Stimulated activated memory B cell treated with anti-CD40 and anti-IgM and Interleukin-4, amounts not matched to agents 10 μg/mL and 1 μg/mL and 100 μg/mL, for 72 hours (primary cell): ENCODE measurements around the gene ZDHHC19.
"Not testable (repeated sequence)": the region's sequence is repeated elsewhere in the genome, so short reads cannot be mapped to it uniquely, and the experiment has no call there.

Experiments
- ATAC-seq: fragments of 150-1000 bp; cut with Tn5 transposase; 2 replicates; pipeline ENCODE4 v1.10.0; 2021
- H3K27ac Mint-ChIP-seq: one replicate; pipeline ENCODE4 v1.8.0; 2022; ENCODE audit warnings: mild to moderate bottlenecking, mixed read lengths
- H3K27me3 Mint-ChIP-seq: one replicate; pipeline ENCODE4 v1.8.0; 2022; ENCODE audit warnings: mixed read lengths
- H3K36me3 Mint-ChIP-seq: one replicate; pipeline ENCODE4 v1.8.0; 2022; ENCODE audit warnings: mixed read lengths
- H3K4me1 Mint-ChIP-seq: one replicate; pipeline ENCODE4 v1.8.0; 2022; ENCODE audit warnings: mixed read lengths
- H3K4me3 Mint-ChIP-seq: one replicate; pipeline ENCODE4 v1.8.0; 2022; ENCODE audit warnings: mild to moderate bottlenecking, moderate library complexity, mixed read lengths
- H3K9me3 Mint-ChIP-seq: one replicate; pipeline ENCODE4 v1.8.0; 2022; ENCODE audit warnings: mixed read lengths

The ZDHHC19 gene

GRCh38 chr3:196198081-196198675, 13.0 kb downstream of the ZDHHC19 start:
- H3K9me3 Mint-ChIP-seq = no peaks in the 10 kb centered on the region
- peak overlapping the region; percentile 36 for H3K27ac Mint-ChIP-seq
- no peak for ATAC-seq
- H3K27me3 Mint-ChIP-seq = no peaks in the 10 kb centered on the region
- H3K4me1 Mint-ChIP-seq = peaks cover 32% of the 10 kb centered on the region
- H3K4me3 Mint-ChIP-seq = no peak overlapping the region
- no peaks in the 10 kb centered on the region for H3K36me3 Mint-ChIP-seq

GRCh38 chr3:196197524-196197923, 13.7 kb downstream of the ZDHHC19 start:
- H3K36me3 Mint-ChIP-seq = no peaks in the 10 kb centered on the region
- H3K27ac Mint-ChIP-seq = no peak overlapping the region
- ATAC-seq = no peak
- no peaks in the 10 kb centered on the region for H3K27me3 Mint-ChIP-seq
- H3K4me3 Mint-ChIP-seq = no peak overlapping the region
- H3K4me1 Mint-ChIP-seq = peaks cover 32% of the 10 kb centered on the region
- no peaks in the 10 kb centered on the region for H3K9me3 Mint-ChIP-seq

- Mint-ChIP-seq H3K36me3 (no peaks in the 10 kb centered on the region), H3K27ac (peak overlapping the region; percentile 98), H3K4me3 (no peak overlapping the region), H3K4me1 (peaks cover 41% of the 10 kb centered on the region), H3K9me3 (no peaks in the 10 kb centered on the region), H3K27me3 (no peaks in the 10 kb centered on the region)
- ATAC-seq = no peak
Measured at GRCh38 chr3:196195664-196196265, 15.4 kb downstream of the ZDHHC19 start.

DNA sequence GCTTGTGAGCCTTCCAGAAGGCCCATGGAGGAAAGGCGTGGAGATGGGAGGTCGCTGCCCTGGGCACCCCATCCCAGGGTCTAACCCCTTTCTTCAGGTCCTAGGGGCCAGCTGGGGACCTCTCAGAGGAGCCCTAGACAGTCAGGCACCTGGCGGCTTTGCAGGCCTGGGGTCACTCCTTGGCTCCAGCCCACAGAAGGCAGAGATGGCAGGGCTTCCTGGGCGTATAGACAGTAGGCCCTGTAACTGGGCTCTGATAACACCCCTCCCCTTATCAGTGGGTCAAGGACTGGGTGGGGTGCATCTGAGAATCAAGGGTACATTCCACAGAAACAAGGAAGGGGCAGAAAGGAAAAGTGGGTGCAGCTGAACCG, 16.7 kb downstream of the ZDHHC19 start:
- Mint-ChIP-seq H3K27me3 (no peaks in the 10 kb centered on the region), H3K36me3 (no peaks in the 10 kb centered on the region), H3K9me3 (no peaks in the 10 kb centered on the region), H3K4me3 (no peak overlapping the region), H3K4me1 (peaks cover 52% of the 10 kb centered on the region), H3K27ac (peak overlapping the region; percentile 98)
- no peak for ATAC-seq

- Mint-ChIP-seq H3K27me3 (no peaks in the 10 kb centered on the region), H3K4me3 (no peak overlapping the region), H3K4me1 (peaks cover 58% of the 10 kb centered on the region), H3K36me3 (no peaks in the 10 kb centered on the region), H3K9me3 (no peaks in the 10 kb centered on the region), H3K27ac (peak overlapping the region; percentile 98)
- no peak for ATAC-seq
Measured at GRCh38 chr3:196193736-196194541, 17.3 kb downstream of the ZDHHC19 start.

- no peaks in the 10 kb centered on the region for H3K27me3 Mint-ChIP-seq
- H3K4me1 Mint-ChIP-seq = peaks cover 61% of the 10 kb centered on the region
- no peaks in the 10 kb centered on the region for H3K36me3 Mint-ChIP-seq
- ATAC-seq = no peak
- no peaks in the 10 kb centered on the region for H3K9me3 Mint-ChIP-seq
- H3K27ac Mint-ChIP-seq = peak overlapping the region; percentile 98
- H3K4me3 Mint-ChIP-seq = peak overlapping the region; percentile 76
Measured at GRCh38 chr3:196193133-196193735, 18.0 kb downstream of the ZDHHC19 start.

- H3K4me3 Mint-ChIP-seq = peak overlapping the region; percentile 76
- no peaks in the 10 kb centered on the region for H3K9me3 Mint-ChIP-seq
- H3K27ac Mint-ChIP-seq = peak overlapping the region; percentile 98
- no peaks in the 10 kb centered on the region for H3K27me3 Mint-ChIP-seq
- no peaks in the 10 kb centered on the region for H3K36me3 Mint-ChIP-seq
- peak; percentile 76 for ATAC-seq
- peaks cover 61% of the 10 kb centered on the region for H3K4me1 Mint-ChIP-seq
Measured at GRCh38 chr3:196192524-196193051, 18.6 kb downstream of the ZDHHC19 start.

- Mint-ChIP-seq H3K27ac (peak overlapping the region; percentile 98), H3K36me3 (no peaks in the 10 kb centered on the region), H3K27me3 (no peaks in the 10 kb centered on the region), H3K4me1 (peaks cover 63% of the 10 kb centered on the region), H3K9me3 (no peaks in the 10 kb centered on the region), H3K4me3 (peak overlapping the region; percentile 76)
- ATAC-seq = peak; percentile 80
Measured at GRCh38 chr3:196192036-196192523, 19.1 kb downstream of the ZDHHC19 start.

GRCh38 chr3:196189566-196190347, 21.4 kb downstream of the ZDHHC19 start:
- H3K9me3 Mint-ChIP-seq = no peaks in the 10 kb centered on the region
- ATAC-seq = no peak
- H3K27me3 Mint-ChIP-seq = no peaks in the 10 kb centered on the region
- H3K4me3 Mint-ChIP-seq = no peak overlapping the region
- peaks cover 60% of the 10 kb centered on the region for H3K4me1 Mint-ChIP-seq
- H3K36me3 Mint-ChIP-seq = no peaks in the 10 kb centered on the region
- H3K27ac Mint-ChIP-seq = peak overlapping the region; percentile 98

- H3K9me3 Mint-ChIP-seq = no peaks in the 10 kb centered on the region
- no peaks in the 10 kb centered on the region for H3K27me3 Mint-ChIP-seq
- H3K4me1 Mint-ChIP-seq = peaks cover 61% of the 10 kb centered on the region
- H3K27ac Mint-ChIP-seq = peak overlapping the region; percentile 93
- peak overlapping the region; percentile 71 for H3K4me3 Mint-ChIP-seq
- ATAC-seq = peak; percentile 73
- H3K36me3 Mint-ChIP-seq = no peaks in the 10 kb centered on the region
Measured at GRCh38 chr3:196186651-196187573, 24.3 kb downstream of the ZDHHC19 start.

GRCh38 chr3:196184881-196185280, 26.3 kb downstream of the ZDHHC19 start:
- Mint-ChIP-seq H3K36me3 (no peaks in the 10 kb centered on the region), H3K4me1 (peaks cover 53% of the 10 kb centered on the region), H3K27me3 (no peaks in the 10 kb centered on the region), H3K4me3 (no peak overlapping the region), H3K9me3 (no peaks in the 10 kb centered on the region), H3K27ac (no peak overlapping the region)
- ATAC-seq = no peak

GRCh38 chr3:196184169-196184432, 27.1 kb downstream of the ZDHHC19 start:
- ATAC-seq, H3K36me3 Mint-ChIP-seq, H3K4me3 Mint-ChIP-seq, H3K9me3 Mint-ChIP-seq, H3K27me3 Mint-ChIP-seq: not testable (repeated sequence)
- H3K4me1 Mint-ChIP-seq = peaks cover 53% of the 10 kb centered on the region
- H3K27ac Mint-ChIP-seq = peak overlapping the region; percentile 97

DNA sequence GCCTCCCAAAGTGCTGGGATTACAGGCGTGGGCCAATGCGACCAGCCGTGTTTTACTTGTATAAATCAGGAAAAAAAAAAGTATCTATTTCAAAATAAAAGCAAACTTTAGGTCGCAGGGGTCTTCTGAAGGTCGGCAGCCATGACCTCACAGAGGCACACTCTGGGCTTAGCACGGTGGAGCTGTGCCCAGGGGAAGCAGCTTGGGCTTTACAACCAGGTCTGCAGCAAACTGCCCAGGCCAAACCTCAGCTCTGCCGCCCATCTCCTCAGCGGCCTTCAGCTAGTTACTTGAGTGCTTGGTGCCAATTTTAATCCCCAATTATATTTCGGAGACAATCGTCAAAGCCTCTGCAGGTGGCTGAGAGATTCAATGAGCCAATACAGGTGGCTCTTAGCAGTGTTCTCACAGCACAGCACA, 30.1 kb downstream of the ZDHHC19 start:
- ATAC-seq = no peak
- Mint-ChIP-seq H3K9me3 (no peaks in the 10 kb centered on the region), H3K4me3 (no peak overlapping the region)

GRCh38 chr3:196180346-196180745, 30.9 kb downstream of the ZDHHC19 start:
- ATAC-seq = no peak
- no peaks in the 10 kb centered on the region for H3K9me3 Mint-ChIP-seq
- H3K36me3 Mint-ChIP-seq = no peaks in the 10 kb centered on the region
- H3K4me1 Mint-ChIP-seq = peaks cover 41% of the 10 kb centered on the region
- H3K4me3 Mint-ChIP-seq = peak overlapping the region; percentile 75
- no peaks in the 10 kb centered on the region for H3K27me3 Mint-ChIP-seq
- H3K27ac Mint-ChIP-seq = peak overlapping the region; percentile 97

More for the DNA sequence above, 30.1 kb downstream of the ZDHHC19 start:
- Mint-ChIP-seq H3K27me3 (no peaks in the 10 kb centered on the region), H3K27ac (peak overlapping the region; percentile 97), H3K36me3 (no peaks in the 10 kb centered on the region), H3K4me1 (peaks cover 41% of the 10 kb centered on the region)
